BJ (cell line): ENCODE measurements around the gene RETN. TPM values are rescaled to one million over a fixed set of nuclear protein-coding genes. Genes with fewer than 3 reads are reported as not detected.
A peak's percentile ranks its signal among the peaks of the same experiment; 100 is the strongest.

Experiments used
- CTCF ChIA-PET: fragments of 350-600 bp; formaldehyde crosslinking; extraction: SDS; loops from one replicate; lab custom pipeline; 2021; ENCODE audit warnings: antibody characterized with exemption, inconsistent platforms; lab: Yijun Ruan, JAX
- POLR2A ChIA-PET: fragments of 300-600 bp; sonication (Branson Sonifier 250); formaldehyde crosslinking; extraction: SDS; loops from one replicate; lab custom pipeline; 2021; ENCODE audit warnings: antibody characterized with exemption; lab: Charles Lee
- DNase-seq: peaks from one replicate; pipeline ENCODE4 v3.0.0-alpha.2; 2011; ENCODE audit warnings: low read depth
- H3K27me3 ChIP-seq: 2 replicates; pipeline ENCODE4 v1.6.0; 2011; ENCODE audit warnings: low read length; ENCODE audit not compliant: control insufficient read depth, insufficient read depth
- H3K36me3 ChIP-seq: 2 replicates; pipeline ENCODE4 v1.5.1; 2011; ENCODE audit warnings: low read length; ENCODE audit not compliant: control insufficient read depth, insufficient read depth
- H3K4me3 ChIP-seq: 2 replicates; pipeline ENCODE4 v1.5.1; 2011; ENCODE audit warnings: low read depth, mild to moderate bottlenecking, control low read depth, low read length
- CTCF ChIP-seq: IDR thresholded peaks from 2 replicates; pipeline ENCODE4 v1.5.1; 2011; ENCODE audit warnings: low read depth, mild to moderate bottlenecking, control low read depth, inconsistent platforms, low read length, moderate library complexity; ENCODE audit not compliant: insufficient read depth
- polyA plus RNA-seq: library from polyadenylated mRNA; depleted of rRNA; stranded (reverse); fragments of >200 nt; gene quantifications from 2 replicates; pipeline ENCODE4 v1.2.3, GENCODE V29; 2011

RETN gene
- polyA plus RNA-seq, 1 experiment, result not detected

- ChIA-PET CTCF (interaction anchor here (2.1 to 11.0 kb wide), 2 partner anchors 12 to 31 kb away, joined by 15 to 91 read pairs; partner anchors contain the start of genes STXBP2 and TRAPPC5), POLR2A (no interaction called here)
- Histone ChIP-seq H3K36me3 (no peaks in the 10 kb centered on the region), H3K4me3 (no peak overlapping the region), H3K27me3 (peaks cover 3% of the 10 kb centered on the region; the same call in 1 of the 2 replicates)
- TF ChIP-seq CTCF, result no peak
- no peak for DNase-seq
Observed at GRCh38 chr19:7650148-7650547, 18.7 kb upstream of the RETN start.

- Histone ChIP-seq H3K4me3 (no peak overlapping the region; the same call in 1 of the 2 replicates), H3K36me3 (no peaks in the 10 kb centered on the region), H3K27me3 (peaks cover 3% of the 10 kb centered on the region; the same call in 1 of the 2 replicates)
- ChIA-PET CTCF (interaction anchor here (0.6 to 11.0 kb wide), 16 partner anchors 9 to 298 kb away, joined by 3 to 91 read pairs (median 6); partner anchors contain the start of genes MCEMP1, PET100, PNPLA6 and RETN), POLR2A (no interaction called here)
- TF ChIP-seq CTCF, result peak; percentile 97
- peak; percentile 19 for DNase-seq
Observed at GRCh38 chr19:7652061-7652641, 16.7 kb upstream of the RETN start.

GRCh38 chr19:7654401-7654800 lies 14.4 kb upstream of the RETN start:
- peaks cover 3% of the 10 kb centered on the region; the same call in 1 of the 2 replicates for H3K27me3 ChIP-seq
- DNase-seq, result no peak
- no peak for TF ChIP-seq CTCF
- no peak overlapping the region for H3K4me3 ChIP-seq
- ChIA-PET CTCF (interaction anchor here (0.6 to 11.0 kb wide), 6 partner anchors 10 to 302 kb away, joined by 3 to 91 read pairs (median 7); partner anchors contain the start of gene TRAPPC5), POLR2A (no interaction called here)
- H3K36me3 ChIP-seq, result no peaks in the 10 kb centered on the region

GRCh38 chr19:7655581-7655980 lies 13.3 kb upstream of the RETN start:
- Histone ChIP-seq H3K4me3 (no peak overlapping the region), H3K36me3 (no peaks in the 10 kb centered on the region), H3K27me3 (peaks cover under 1% of the 10 kb centered on the region; the same call in 1 of the 2 replicates)
- CTCF ChIA-PET, result interaction anchor here (0.6 to 11.0 kb wide), 5 partner anchors 14 to 145 kb away, joined by 3 to 91 read pairs (median 3); partner anchors contain the start of gene TRAPPC5
- TF ChIP-seq CTCF, result no peak
- POLR2A ChIA-PET, result no interaction called here
- DNase-seq, result no peak

- no peak for TF ChIP-seq CTCF
- ChIA-PET CTCF (interaction anchor here (1.0 to 11.0 kb wide), 3 partner anchors 23 to 303 kb away, joined by 4 to 91 read pairs (median 6); partner anchors contain the start of gene TRAPPC5), POLR2A (no interaction called here)
- no peak for DNase-seq
- Histone ChIP-seq H3K27me3 (no peaks in the 10 kb centered on the region; the same call in 1 of the 2 replicates), H3K4me3 (no peak overlapping the region), H3K36me3 (no peaks in the 10 kb centered on the region)
Observed at GRCh38 chr19:7657131-7657751, 11.6 kb upstream of the RETN start.
